Upper lobe of left lung (tissue), 6 donors: Measurements from ENCODE around the gene MSI2. TPM values are rescaled to one million over a fixed set of nuclear protein-coding genes. Genes with fewer than 3 reads are reported as not detected.

Experiments
- ATAC-seq, 2 donors: fragments of 200-7000 bp; cut with Tn5 transposase; one replicate each; pipeline ENCODE4 v1.9.1; 2022; ENCODE audit warnings: mild to moderate bottlenecking in 2 of 2, moderate library complexity in 2 of 2; ENCODE audit not compliant: low FRiP score in 2 of 2
- DNase-seq, 2 donors: peaks; one replicate each; pipeline ENCODE4 v3.0.0-alpha.2; 2019 to 2020
- H3K27ac ChIP-seq, 4 donors: fragments of 200-600 bp; sonication (generic); one replicate each; pipeline ENCODE4 v1.5.1; 2016 to 2019
- H3K27me3 ChIP-seq, 4 donors: fragments of 200-600 bp; sonication (generic); one replicate each; pipeline ENCODE4 v1.5.1; 2017 to 2019
- H3K36me3 ChIP-seq, 4 donors: fragments of 200-600 bp; sonication (generic); one replicate each; pipeline ENCODE4 v1.5.1; 2016 to 2019
- H3K4me1 ChIP-seq, 4 donors: fragments of 200-600 bp; sonication (generic); one replicate each; pipeline ENCODE4 v1.5.1; 2018 to 2019
- H3K4me3 ChIP-seq, 4 donors: fragments of 200-600 bp; sonication (generic); one replicate each; pipeline ENCODE4 v1.5.1; 2017 to 2019; ENCODE audit warnings: mild to moderate bottlenecking in 2 of 4, moderate library complexity in 1 of 4
- H3K9me3 ChIP-seq, 4 donors: fragments of 200-600 bp; sonication (generic); one replicate each; pipeline ENCODE4 v1.5.1; 2018 to 2019
- CTCF ChIP-seq, 6 experiments: fragments of 450-650 bp in 4 of 6; fragments of 200-600 bp in 2 of 6; sonication (generic) in 2 of 6; IDR thresholded peaks; one replicate each; pipeline ENCODE4 v1.5.1; 2016 to 2019; ENCODE audit warnings: antibody characterized with exemption in 6 of 6
- EP300 ChIP-seq, 4 donors: sonication (generic); formaldehyde crosslinking; IDR thresholded peaks; one replicate each; pipeline ENCODE4 v1.5.1; 2017; ENCODE audit warnings: antibody characterized with exemption in 4 of 4, control low read depth in 2 of 4
- POLR2A ChIP-seq, 4 donors: fragments of 450-650 bp; IDR thresholded peaks; one replicate each; pipeline ENCODE4 v1.5.1; 2016 to 2017; ENCODE audit warnings: antibody characterized with exemption in 4 of 4, mild to moderate bottlenecking in 2 of 4
- POLR2AphosphoS5 ChIP-seq, 2 donors: sonication (generic); formaldehyde crosslinking; IDR thresholded peaks; one replicate each; pipeline ENCODE4 v1.5.1; 2017; ENCODE audit warnings: antibody characterized with exemption in 2 of 2
- WGBS, 2 donors: methylation state at CpG; one replicate each; pipeline ENCODE4 v1.1.5; 2017 to 2018; 5-methylcytosine and 5-hydroxymethylcytosine counted together
- total RNA-seq, 6 donors: library from RNA; depleted of rRNA in 4 of 6; stranded (reverse); fragments of >200 nt in 4 of 6; gene quantifications; one replicate each; pipeline versions ENCODE4 v1.1.0 to v1.2.1, GENCODE V29; 2016 to 2021
- donor health status: DM: no; HTN: no; CAD: no; lungs with moderate emphysema.
- donor health status: DM: no; HTN: yes; CAD: no; lungs with severe emphysema.

The MSI2 gene
- total RNA-seq, 6 donors from 2014 or later, result 20.1 to 44.0 (median 32.2) TPM

GRCh38 chr17:57363998-57364643 lies 107.8 kb downstream of the MSI2 start:
- H3K27me3 ChIP-seq, result no peaks in the 10 kb centered on the region
- H3K4me1 ChIP-seq, result peaks cover 0 to 12% (median 8%) of the 10 kb centered on the region in 4 donors
- H3K4me3 ChIP-seq, result no peak overlapping the region
- 86% methylated on average over 7 of the region's 7 CpGs for WGBS, 2 donors
- ATAC-seq (no peak), DNase-seq (no peak)
- H3K36me3 ChIP-seq, result no peaks in the 10 kb centered on the region
- no peaks in the 10 kb centered on the region for H3K9me3 ChIP-seq
- TF ChIP-seq CTCF (IDR thresholded peaks at IDR 0.05), result no peak
- TF ChIP-seq EP300 (IDR thresholded peaks at IDR 0.05), result no peak
- no peak for TF ChIP-seq POLR2AphosphoS5 (IDR thresholded peaks at IDR 0.05)
- TF ChIP-seq POLR2A (IDR thresholded peaks at IDR 0.05), result no peak
- H3K27ac ChIP-seq, result no peak overlapping the region

DNA sequence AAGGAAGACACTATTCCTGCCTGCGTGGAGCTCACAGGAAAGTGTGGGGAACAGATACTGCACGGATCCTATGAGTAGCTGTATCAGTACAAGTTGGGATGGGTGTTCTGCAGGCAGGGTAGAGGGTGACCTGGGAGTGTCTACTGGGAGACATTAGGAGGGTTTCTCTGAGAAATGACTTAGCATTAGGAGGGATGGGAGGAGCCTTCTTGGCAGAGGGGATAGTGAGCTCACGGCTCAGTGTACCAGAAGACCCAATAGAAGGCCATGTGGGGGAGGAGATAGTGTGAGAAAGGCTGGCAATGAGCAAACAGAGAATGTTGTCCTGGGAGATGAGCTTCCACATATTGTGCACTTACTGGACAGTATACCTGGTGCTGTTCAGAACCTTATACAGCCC lies 109.1 kb downstream of the MSI2 start:
- 74 to 79% methylated on average over 3 of the region's 3 CpGs for WGBS, 2 donors
- Histone ChIP-seq H3K27ac (no peak overlapping the region), H3K4me3 (no peak overlapping the region), H3K9me3 (no peaks in the 10 kb centered on the region), H3K4me1 (peaks cover 0 to 19% (median 11%) of the 10 kb centered on the region in 4 donors), H3K36me3 (no peaks in the 10 kb centered on the region), H3K27me3 (no peaks in the 10 kb centered on the region)
- TF ChIP-seq EP300 (IDR thresholded peaks at IDR 0.05) (no peak), CTCF (IDR thresholded peaks at IDR 0.05) (no peak), POLR2AphosphoS5 (IDR thresholded peaks at IDR 0.05) (no peak), POLR2A (IDR thresholded peaks at IDR 0.05) (no peak)
- ATAC-seq, result peak in 1 of 2 donors; percentile 52
- no peak for DNase-seq

GRCh38 chr17:57366177-57366557 lies 109.8 kb downstream of the MSI2 start:
- no peak overlapping the region for H3K4me3 ChIP-seq
- peaks cover 0 to 22% (median 12%) of the 10 kb centered on the region in 4 donors for H3K4me1 ChIP-seq
- DNase-seq (no peak), ATAC-seq (no peak)
- no peaks in the 10 kb centered on the region for H3K27me3 ChIP-seq
- no peaks in the 10 kb centered on the region for H3K9me3 ChIP-seq
- no peak overlapping the region for H3K27ac ChIP-seq
- H3K36me3 ChIP-seq, result no peaks in the 10 kb centered on the region
- TF ChIP-seq POLR2AphosphoS5 (IDR thresholded peaks at IDR 0.05), result no peak
- no peak for TF ChIP-seq CTCF (IDR thresholded peaks at IDR 0.05)
- no peak for TF ChIP-seq EP300 (IDR thresholded peaks at IDR 0.05)
- no peak for TF ChIP-seq POLR2A (IDR thresholded peaks at IDR 0.05)
- WGBS, 2 donors, result 83 to 90% methylated on average over 5 to 6 of the region's 6 CpGs

GRCh38 chr17:57366558-57367351 lies 110.4 kb downstream of the MSI2 start:
- ATAC-seq (no peak), DNase-seq (no peak)
- WGBS, 2 donors, result 70 to 77% methylated on average over 13 of the region's 13 CpGs
- TF ChIP-seq CTCF (IDR thresholded peaks at IDR 0.05) (no peak), POLR2A (IDR thresholded peaks at IDR 0.05) (no peak)
- Histone ChIP-seq H3K9me3 (no peaks in the 10 kb centered on the region), H3K27ac (no peak overlapping the region), H3K4me1 (peaks cover 0 to 22% (median 12%) of the 10 kb centered on the region in 4 donors), H3K27me3 (no peaks in the 10 kb centered on the region), H3K4me3 (no peak overlapping the region), H3K36me3 (no peaks in the 10 kb centered on the region)
